WTC11 (cell line): ENCODE results near the gene PRPF40A.

Experiments
- ATF2 ChIP-seq: sonication (generic); formaldehyde crosslinking; IDR thresholded peaks from 2 replicates; pipeline ENCODE4 v1.8.1; 2022; ENCODE audit warnings: low read depth, missing genetic modification reagents, borderline replicate concordance
- CBFB ChIP-seq: sonication (generic); formaldehyde crosslinking; IDR thresholded peaks from 2 replicates; pipeline ENCODE4 v1.8.1; 2022; ENCODE audit warnings: mild to moderate bottlenecking, low read depth, missing genetic modification reagents
- CTCF ChIP-seq: fragments of 200-600 bp; IDR thresholded peaks from 2 replicates; pipeline ENCODE4 v1.8.0; 2022; ENCODE audit warnings: antibody characterized with exemption
- ELF4 ChIP-seq: sonication (generic); formaldehyde crosslinking; IDR thresholded peaks from 2 replicates; pipeline ENCODE4 v1.8.1; 2022; ENCODE audit warnings: low read depth, mild to moderate bottlenecking, moderate library complexity, missing genetic modification reagents
- MAX ChIP-seq: sonication (generic); formaldehyde crosslinking; IDR thresholded peaks from 2 replicates; pipeline ENCODE4 v1.8.0; 2022; ENCODE audit warnings: mild to moderate bottlenecking, missing genetic modification reagents
- MXD4 ChIP-seq: fragments of 250-450 bp; sonication (Bioruptor Pico); IDR thresholded peaks from 2 replicates; pipeline ENCODE4 v1.8.0; 2021; ENCODE audit warnings: mild to moderate bottlenecking, moderate library complexity, borderline replicate concordance
- MYBL2 ChIP-seq: sonication (generic); formaldehyde crosslinking; IDR thresholded peaks from 2 replicates; pipeline ENCODE4 v1.8.1; 2023; ENCODE audit warnings: mild to moderate bottlenecking, moderate library complexity, missing genetic modification reagents
- NFYB ChIP-seq: sonication (generic); formaldehyde crosslinking; conservative IDR thresholded peaks from 2 replicates; pipeline ENCODE4 v1.8.0; 2022; ENCODE audit warnings: low read depth, missing genetic modification reagents
- NR1H2 ChIP-seq: sonication (generic); formaldehyde crosslinking; IDR thresholded peaks from 2 replicates; pipeline ENCODE4 v1.9.0; 2021; ENCODE audit warnings: mild to moderate bottlenecking, moderate library complexity, missing genetic modification reagents
- SOX15 ChIP-seq: fragments of 250-450 bp; sonication (Bioruptor Pico); IDR thresholded peaks from 2 replicates; pipeline ENCODE4 v1.9.0; 2021; ENCODE audit warnings: mild to moderate bottlenecking
- ZNF219 ChIP-seq: sonication (generic); formaldehyde crosslinking; IDR thresholded peaks from 2 replicates; pipeline ENCODE4 v1.8.0; 2023; ENCODE audit warnings: missing genetic modification reagents, mild to moderate bottlenecking, borderline replicate concordance
- ZNF232 ChIP-seq: sonication (generic); formaldehyde crosslinking; IDR thresholded peaks from 2 replicates; pipeline ENCODE4 v1.8.0; 2022; ENCODE audit warnings: mild to moderate bottlenecking, missing genetic modification reagents
- TF ChIP-seq, protein P1 (sequence below): sonication (generic); formaldehyde crosslinking; conservative IDR thresholded peaks from 2 replicates; pipeline ENCODE4 v1.8.1; 2022; ENCODE audit warnings: mild to moderate bottlenecking, missing genetic modification reagents
- TF ChIP-seq, protein P2 (sequence below): sonication (generic); formaldehyde crosslinking; IDR thresholded peaks from 2 replicates; pipeline ENCODE4 v1.8.0; 2022; ENCODE audit warnings: missing genetic modification reagents

GRCh38 chr2:152646264-152646663, 71.0 kb downstream of the PRPF40A start:
- no peak for TF ChIP-seq MAX (CRISPR knock-in tag)
- TF ChIP-seq ELF4 = no peak
- TF ChIP-seq CTCF = no peak
- no peak for TF ChIP-seq CBFB
- TF ChIP-seq, protein P1, sequence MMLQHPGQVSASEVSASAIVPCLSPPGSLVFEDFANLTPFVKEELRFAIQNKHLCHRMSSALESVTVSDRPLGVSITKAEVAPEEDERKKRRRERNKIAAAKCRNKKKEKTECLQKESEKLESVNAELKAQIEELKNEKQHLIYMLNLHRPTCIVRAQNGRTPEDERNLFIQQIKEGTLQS (CRISPR knock-in tag) = no peak
- TF ChIP-seq ATF2 (CRISPR knock-in tag) = no peak
- no peak for TF ChIP-seq ZNF232 (CRISPR knock-in tag)
- no peak for TF ChIP-seq NFYB (CRISPR knock-in tag)
- TF ChIP-seq, protein P2, sequence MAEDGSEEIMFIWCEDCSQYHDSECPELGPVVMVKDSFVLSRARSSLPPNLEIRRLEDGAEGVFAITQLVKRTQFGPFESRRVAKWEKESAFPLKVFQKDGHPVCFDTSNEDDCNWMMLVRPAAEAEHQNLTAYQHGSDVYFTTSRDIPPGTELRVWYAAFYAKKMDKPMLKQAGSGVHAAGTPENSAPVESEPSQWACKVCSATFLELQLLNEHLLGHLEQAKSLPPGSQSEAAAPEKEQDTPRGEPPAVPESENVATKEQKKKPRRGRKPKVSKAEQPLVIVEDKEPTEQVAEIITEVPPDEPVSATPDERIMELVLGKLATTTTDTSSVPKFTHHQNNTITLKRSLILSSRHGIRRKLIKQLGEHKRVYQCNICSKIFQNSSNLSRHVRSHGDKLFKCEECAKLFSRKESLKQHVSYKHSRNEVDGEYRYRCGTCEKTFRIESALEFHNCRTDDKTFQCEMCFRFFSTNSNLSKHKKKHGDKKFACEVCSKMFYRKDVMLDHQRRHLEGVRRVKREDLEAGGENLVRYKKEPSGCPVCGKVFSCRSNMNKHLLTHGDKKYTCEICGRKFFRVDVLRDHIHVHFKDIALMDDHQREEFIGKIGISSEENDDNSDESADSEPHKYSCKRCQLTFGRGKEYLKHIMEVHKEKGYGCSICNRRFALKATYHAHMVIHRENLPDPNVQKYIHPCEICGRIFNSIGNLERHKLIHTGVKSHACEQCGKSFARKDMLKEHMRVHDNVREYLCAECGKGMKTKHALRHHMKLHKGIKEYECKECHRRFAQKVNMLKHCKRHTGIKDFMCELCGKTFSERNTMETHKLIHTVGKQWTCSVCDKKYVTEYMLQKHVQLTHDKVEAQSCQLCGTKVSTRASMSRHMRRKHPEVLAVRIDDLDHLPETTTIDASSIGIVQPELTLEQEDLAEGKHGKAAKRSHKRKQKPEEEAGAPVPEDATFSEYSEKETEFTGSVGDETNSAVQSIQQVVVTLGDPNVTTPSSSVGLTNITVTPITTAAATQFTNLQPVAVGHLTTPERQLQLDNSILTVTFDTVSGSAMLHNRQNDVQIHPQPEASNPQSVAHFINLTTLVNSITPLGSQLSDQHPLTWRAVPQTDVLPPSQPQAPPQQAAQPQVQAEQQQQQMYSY = no peak
- TF ChIP-seq NR1H2 (CRISPR knock-in tag) = no peak
- no peak for TF ChIP-seq ZNF219 (CRISPR knock-in tag)
- TF ChIP-seq MXD4 (CRISPR knock-in tag) = no peak
- no peak for TF ChIP-seq MYBL2 (CRISPR knock-in tag)
- TF ChIP-seq SOX15 (CRISPR knock-in tag) = no peak
